GM18511 (cell line): ENCODE results near the gene ZBTB14.

ENCODE experiments used
- ATAC-seq: cut with Tn5 transposase; IDR thresholded peaks from one replicate; pipeline ENCODE4 v1.9.1; 2021; ENCODE audit warnings: mild to moderate bottlenecking, moderate library complexity; ENCODE audit not compliant: unreplicated experiment

ZBTB14 gene

DNA sequence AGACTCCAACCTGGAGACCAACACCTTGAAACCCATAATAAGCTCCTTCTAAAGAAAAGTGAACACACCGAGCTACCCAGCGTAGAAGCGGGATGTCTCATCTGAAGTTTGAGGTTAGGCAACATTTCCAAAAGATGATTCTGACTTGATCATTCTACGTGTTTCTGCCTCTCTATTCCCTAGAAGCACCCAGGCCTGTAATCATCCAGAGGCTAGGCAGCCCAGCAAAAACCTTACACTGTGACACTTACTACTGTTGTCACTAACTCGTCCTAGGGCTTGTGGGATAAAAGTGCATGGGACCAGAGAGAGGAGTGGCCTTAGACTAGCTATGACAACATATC is 1.4 kb downstream of the ZBTB14 start:
- no peak for ATAC-seq

DNA sequence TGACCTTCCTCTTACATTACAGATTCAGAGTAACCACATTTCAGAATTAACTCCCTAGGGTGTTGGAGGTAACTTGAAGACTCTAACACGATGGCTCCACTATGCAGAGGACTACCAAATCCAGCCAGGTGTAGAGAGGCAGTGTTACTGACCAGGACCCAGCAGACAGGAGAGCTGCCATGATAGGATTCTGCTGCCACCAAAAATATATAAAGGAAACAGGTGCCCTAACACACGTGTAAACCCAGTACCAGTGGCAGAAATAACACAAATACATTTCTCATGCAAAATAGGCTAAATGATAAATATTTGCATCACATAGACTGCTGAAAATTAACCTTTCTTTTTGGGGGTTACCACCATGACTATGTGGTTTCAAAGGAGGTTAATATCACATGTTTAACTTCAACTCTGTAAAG is 7.0 kb downstream of the ZBTB14 start:
- peak; percentile 85 for ATAC-seq

DNA sequence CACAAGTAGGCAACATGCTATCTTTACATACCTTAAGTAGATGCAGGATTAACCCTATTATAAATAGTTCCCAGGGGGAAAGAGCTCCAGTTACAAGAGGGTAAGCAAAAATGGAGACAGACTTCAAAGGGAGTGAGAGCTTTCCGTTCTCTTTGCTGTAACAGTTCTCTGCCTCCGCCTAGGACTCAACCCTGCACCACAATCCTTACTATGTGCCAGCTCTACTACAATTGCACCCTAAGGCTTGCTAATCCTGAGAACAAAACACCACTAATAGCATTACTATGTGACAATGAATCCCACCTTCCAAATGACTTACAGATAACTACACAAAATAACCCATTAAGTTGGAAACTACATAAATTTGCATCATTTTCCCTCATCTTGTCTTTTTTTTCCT is 7.7 kb downstream of the ZBTB14 start:
- no peak for ATAC-seq

DNA sequence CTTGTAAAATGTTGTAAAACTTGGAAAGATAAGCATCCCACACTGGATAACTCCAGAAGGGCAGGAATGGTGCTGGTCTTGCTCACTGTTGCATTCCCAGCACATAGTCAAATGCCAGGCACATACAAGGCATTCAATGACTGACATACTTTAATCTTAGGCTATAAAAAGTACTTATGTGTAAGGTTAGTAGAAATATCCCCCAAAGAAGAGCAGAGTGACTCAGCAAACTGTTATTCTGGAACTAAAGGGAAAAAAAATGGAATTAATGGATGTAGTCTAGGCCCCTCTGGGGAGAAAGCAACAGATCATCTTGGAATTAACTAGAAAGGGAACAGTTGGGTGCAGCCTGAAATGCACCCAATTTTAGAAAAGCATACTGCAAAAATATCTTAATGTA is 9.0 kb downstream of the ZBTB14 start:
- ATAC-seq: no peak

DNA sequence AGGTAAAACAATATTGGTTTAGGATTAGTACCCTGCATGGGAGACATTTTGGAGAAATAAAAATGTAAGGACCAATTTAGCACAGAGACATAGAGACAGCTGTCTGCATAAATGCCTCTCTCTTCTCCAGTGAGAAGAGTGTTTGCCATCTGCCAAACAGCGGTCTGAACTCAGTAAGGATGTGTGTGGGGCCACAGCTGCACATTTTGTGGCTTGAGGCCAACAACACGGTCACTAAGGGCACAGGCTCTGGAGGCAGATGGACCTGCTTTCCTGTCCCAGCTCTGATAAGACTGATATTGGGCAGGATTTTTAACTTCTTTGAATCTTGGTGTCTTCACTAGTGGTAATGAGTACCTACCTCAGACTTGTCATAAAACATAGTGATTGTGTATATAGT is 10.2 kb downstream of the ZBTB14 start:
- no peak for ATAC-seq

DNA sequence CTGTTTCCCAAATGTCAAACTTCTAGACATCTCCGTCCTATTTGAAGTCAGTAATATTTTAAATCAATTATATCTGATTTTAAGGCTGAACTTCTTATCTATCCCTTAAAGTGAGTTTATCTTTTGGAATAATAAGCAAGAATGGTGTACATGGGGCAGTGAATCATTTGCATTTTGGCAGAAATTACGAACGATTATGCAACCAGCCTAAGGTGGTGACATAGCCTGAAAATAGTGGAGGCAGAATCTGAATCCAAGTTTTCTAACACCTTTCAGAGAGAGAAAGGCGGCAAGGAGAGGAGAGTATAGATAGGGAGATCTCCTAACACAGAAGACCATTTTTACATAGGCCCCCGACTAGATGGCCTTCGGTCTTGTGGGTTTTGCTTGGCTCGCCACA is 10.7 kb downstream of the ZBTB14 start:
- no peak for ATAC-seq

DNA sequence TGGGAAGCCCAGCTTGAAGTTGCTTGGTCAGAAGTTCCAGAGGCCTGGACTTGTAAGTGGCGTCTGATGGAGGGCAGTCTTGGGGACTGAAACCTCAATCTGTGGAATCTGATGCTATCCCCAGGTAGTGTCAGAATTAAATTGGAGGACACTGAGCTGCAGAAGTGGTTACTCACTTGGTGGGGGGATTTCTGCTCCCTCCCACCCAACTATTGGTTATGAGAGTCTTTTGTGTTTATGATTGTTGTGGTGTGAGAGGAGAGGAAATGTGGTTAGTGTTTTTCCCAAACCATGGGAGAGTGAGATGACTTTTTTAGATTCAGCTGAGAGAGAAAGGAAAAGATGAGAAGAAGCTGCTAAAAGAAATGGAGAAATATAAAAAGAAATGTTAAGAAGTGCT is 12.8 kb downstream of the ZBTB14 start:
- ATAC-seq: no peak

DNA sequence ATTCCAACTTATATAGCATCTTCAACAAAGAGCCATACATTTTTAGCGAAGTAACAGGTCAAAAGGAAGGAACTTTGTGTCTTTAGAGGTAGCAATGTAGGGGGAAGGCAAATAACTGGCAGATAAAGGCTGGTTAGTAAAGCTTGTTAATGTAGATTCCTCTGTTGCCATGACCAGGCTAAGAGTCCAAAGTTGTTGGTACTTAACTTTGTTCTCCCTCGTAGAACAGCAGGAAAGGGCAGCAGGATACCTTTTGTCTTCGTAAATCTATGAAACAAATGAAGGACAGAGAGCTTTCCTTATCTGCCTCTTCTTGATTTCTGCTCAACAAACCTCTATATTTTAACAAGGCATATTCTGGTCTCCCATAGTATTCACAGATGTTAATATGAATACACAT is 18.6 kb downstream of the ZBTB14 start:
- ATAC-seq: no peak

DNA sequence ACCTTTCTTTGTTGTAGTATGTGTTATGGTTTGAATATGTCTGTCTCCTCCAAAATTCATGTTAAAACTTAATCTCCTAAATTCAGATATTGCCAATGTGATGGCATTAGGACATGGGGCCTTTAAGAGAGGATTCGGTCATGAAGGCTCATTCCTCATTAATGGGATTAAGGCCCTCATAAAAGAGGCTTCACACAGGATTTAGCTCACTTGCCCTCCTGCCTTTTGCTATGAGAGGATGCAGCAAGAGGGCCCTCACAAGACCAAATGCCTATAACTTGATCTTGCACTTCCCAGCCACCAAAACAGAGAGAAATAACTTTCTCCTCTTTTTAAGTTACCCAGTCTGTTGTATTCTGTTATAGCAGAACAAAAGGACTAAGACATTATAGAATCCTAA is 19.7 kb downstream of the ZBTB14 start:
- no peak for ATAC-seq

DNA sequence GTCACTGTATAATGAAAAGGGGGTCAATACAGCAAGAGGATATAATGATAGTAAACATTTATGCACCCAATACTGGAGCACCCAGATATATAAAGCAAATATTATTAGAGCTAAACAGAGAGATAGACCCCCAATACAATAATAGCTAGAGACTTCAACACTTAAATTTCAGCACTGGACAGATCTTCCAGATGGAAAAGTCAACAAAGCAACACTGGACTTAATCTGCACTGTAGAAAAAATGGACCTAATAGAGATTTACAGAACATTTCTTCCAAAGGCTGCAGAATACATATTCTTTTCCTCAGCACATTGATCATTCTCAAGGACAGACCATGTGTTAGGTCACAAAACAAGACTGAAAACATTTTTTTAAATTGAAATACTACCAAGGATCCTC is 26.7 kb downstream of the ZBTB14 start:
- no peak for ATAC-seq

DNA sequence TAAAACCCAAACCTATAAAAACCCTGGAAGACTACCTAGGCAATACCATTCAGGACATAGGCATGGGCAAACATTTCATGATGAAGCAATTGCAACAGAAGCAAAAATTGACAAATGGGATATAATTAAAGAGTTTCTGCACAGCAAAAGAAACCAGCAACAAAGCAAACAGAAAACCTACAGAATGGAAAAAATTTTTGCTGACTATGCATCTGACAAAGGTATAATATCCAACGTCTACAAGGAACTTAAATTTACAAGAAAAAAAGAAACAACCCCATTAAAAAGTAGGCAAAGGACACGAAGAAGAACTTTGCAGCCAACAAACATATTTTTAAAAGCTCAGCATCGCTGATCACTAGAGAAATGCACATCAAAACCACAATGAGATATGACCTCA is 28.8 kb downstream of the ZBTB14 start:
- no peak for ATAC-seq

DNA sequence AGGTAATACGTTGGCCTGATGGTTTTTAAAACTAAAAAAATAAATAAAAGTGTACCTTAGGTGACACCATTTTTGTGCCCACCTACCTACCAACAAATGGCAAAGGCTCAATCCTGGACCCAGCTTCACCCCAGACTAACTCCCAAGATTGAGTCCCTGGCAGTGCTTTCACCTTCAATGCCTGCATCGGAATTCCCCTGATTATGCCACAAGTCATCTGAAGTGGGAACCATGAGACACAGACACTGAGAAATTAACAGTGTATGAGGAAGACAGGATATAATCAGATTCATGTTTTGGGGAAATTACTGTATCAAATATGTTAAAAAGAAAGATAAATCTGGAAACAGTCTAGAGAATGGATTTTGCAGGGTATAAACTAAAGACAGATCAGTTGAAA is 41.6 kb downstream of the ZBTB14 start:
- ATAC-seq: no peak

DNA sequence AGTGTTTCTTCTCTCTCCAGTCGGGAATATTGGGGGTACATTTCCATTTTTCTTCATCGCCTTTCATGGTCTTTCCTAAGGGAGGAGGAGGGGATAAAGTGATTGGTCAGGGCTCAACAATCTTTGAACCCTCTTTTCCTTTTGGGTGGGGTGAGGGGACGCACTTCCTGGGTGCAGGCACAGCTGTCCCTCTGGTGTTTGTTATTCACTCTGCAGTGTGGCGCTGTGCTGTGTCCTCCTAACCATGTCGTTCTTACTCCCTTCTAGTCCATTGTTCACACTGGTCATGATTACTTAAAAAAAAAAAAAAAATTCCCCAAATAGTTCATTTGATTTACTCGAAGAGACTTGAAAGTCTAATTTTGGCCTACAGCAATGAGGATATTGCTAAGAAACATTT is 44.4 kb downstream of the ZBTB14 start:
- no peak for ATAC-seq

DNA sequence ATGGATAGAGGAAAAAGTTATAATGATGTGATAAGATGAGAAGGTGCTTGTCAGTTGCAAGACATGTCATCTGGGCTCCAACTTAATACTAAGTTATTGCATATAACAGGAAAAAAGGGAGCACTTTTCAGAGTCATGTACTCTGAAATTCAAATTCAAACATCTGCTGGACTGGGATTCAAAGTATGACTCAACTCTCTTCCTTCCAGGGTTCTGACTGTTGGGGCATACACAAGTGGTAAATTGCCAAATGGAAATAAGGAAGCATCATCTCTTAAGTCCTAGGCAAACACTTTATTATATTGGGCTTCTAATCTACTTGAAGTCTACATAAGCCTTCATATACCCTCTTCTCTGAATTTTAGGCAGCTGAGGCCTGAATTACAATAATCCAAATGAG is 44.9 kb downstream of the ZBTB14 start:
- no peak for ATAC-seq

DNA sequence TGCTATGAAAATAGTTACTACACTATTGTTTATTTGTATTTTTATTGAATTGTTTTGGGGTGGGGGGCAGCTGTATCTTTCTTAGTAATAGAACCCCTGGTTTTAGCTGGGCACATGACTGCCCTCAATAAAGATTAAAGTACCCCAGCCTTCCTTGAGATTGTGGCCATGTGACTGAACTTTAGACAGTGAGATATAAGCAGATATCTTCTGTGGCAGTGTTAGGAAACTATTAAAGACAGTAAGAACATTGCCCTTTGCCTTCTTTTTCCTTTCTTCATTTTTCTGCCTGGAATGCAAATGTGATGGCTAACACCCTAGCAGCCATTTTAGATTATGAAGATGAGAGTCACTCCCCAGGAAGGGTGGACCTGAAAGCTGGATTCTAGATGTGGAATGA is 50.6 kb downstream of the ZBTB14 start:
- ATAC-seq: no peak

DNA sequence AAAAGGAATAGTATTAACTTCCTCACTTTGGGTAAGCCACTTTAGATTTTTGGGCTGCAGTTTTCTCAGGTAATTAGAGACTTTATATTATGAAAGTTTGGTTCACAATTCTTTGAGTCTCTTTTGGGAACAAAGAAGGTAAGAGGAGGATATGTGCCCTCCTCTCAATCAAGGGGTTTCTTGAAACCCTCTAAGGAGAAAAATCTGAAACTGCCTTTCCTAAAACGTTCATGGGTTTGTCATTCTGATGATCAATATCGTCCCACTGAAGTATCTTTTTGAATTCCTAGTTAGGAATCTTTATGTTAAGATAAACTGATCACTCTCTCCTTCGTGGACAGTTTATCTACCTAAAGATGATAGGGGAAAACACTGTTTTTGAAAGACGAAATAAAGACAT is 56.1 kb downstream of the ZBTB14 start:
- no peak for ATAC-seq
